ENCODE measurements around the gene C1QTNF9.

Gene C1QTNF9

GRCh38 chr13:24299488-24300114, 9.8 kb upstream of the C1QTNF9 start (continued):
- TF ChIP-seq ZNF518A (tag by site-specific recombination; conservative IDR thresholded peaks at IDR 0.05; ENCODE audit: low read depth): no peak
- TF ChIP-seq ZNF341 (tag by site-specific recombination; IDR thresholded peaks at IDR 0.05; ENCODE audit: low read depth): no peak
- no peak for TF ChIP-seq ZNF623 (tag by site-specific recombination; IDR thresholded peaks at IDR 0.05)
- TF ChIP-seq KLF9 (tag by site-specific recombination; IDR thresholded peaks at IDR 0.05; ENCODE audit: low read depth): no peak
- no peak for TF ChIP-seq ZNF473 (tag by site-specific recombination; IDR thresholded peaks at IDR 0.05)

- Histone ChIP-seq H3K36me3 (ENCODE audit: control insufficient read depth in 2 of 2, insufficient read depth in 1 of 2, low read length in 2 of 2) (peaks cover 0 to 50% of the 10 kb centered on the region in 2 experiments; a peak in 1 of 3 replicates), H3K9me3 (ENCODE audit: control insufficient read depth, insufficient read depth, low read depth, low read length) (no peaks in the 10 kb centered on the region), H3K4me3 (ENCODE audit: low read depth, low read length) (no peak overlapping the region), H3K27ac (ENCODE audit: extremely low read depth, low read depth, low read length) (no peak overlapping the region), H3K4me1 (ENCODE audit: control insufficient read depth, insufficient read depth, low read length) (no peaks in the 10 kb centered on the region)
- POLR2A ChIA-PET: no interaction called here
- no peak for TF ChIP-seq ZNF585B (tag by site-specific recombination; IDR thresholded peaks at IDR 0.05)
- TF ChIP-seq ZNF239 (tag by site-specific recombination; IDR thresholded peaks at IDR 0.05): no peak
- TF ChIP-seq ZNF48 (tag by site-specific recombination; IDR thresholded peaks at IDR 0.05): no peak
- TF ChIP-seq ZNF514 (tag by site-specific recombination; IDR thresholded peaks at IDR 0.05): no peak
- CTCF ChIA-PET: no interaction called here
Observed at GRCh38 chr13:24301434-24301833, 7.9 kb upstream of the C1QTNF9 start.

GRCh38 chr13:24301911-24302310, 7.5 kb upstream of the C1QTNF9 start:
- Histone ChIP-seq H3K27ac (ENCODE audit: extremely low read depth, low read depth, low read length) (no peak overlapping the region), H3K36me3 (ENCODE audit: control insufficient read depth in 2 of 2, insufficient read depth in 1 of 2, low read length in 2 of 2) (peaks cover 0 to 49% of the 10 kb centered on the region in 2 experiments; a peak in 1 of 3 replicates), H3K9me3 (ENCODE audit: control insufficient read depth, insufficient read depth, low read depth, low read length) (no peaks in the 10 kb centered on the region), H3K4me1 (ENCODE audit: control insufficient read depth, insufficient read depth, low read length) (no peaks in the 10 kb centered on the region), H3K4me3 (ENCODE audit: low read depth, low read length) (no peak overlapping the region)
- ChIA-PET POLR2A (no interaction called here), CTCF (no interaction called here)
- TF ChIP-seq ZNF121 (tag by site-specific recombination; IDR thresholded peaks at IDR 0.05) (no peak), KLF9 (tag by site-specific recombination; IDR thresholded peaks at IDR 0.05; ENCODE audit: low read depth) (no peak), ZBTB26 (tag by site-specific recombination; optimal IDR thresholded peaks at IDR 0.05) (no peak), KLF7 (tag by site-specific recombination; IDR thresholded peaks at IDR 0.05; ENCODE audit: borderline replicate concordance) (no peak), HOXA7 (CRISPR knock-in tag; IDR thresholded peaks at IDR 0.05; ENCODE audit: borderline replicate concordance) (no peak), ZFHX2 (tag by site-specific recombination; conservative IDR thresholded peaks at IDR 0.05) (no peak), ZNF169 (tag by site-specific recombination; IDR thresholded peaks at IDR 0.05) (no peak), HOXD13 (CRISPR knock-in tag; IDR thresholded peaks at IDR 0.05; ENCODE audit: borderline replicate concordance) (no peak), ZNF433 (tag by site-specific recombination; IDR thresholded peaks at IDR 0.05; ENCODE audit: low read depth) (no peak), ZNF830 (tag by site-specific recombination; IDR thresholded peaks at IDR 0.05; ENCODE audit: low read depth) (no peak), ZNF626 (tag by site-specific recombination; IDR thresholded peaks at IDR 0.05) (no peak), MZF1 (tag by site-specific recombination; IDR thresholded peaks at IDR 0.05; ENCODE audit: borderline replicate concordance) (no peak), ZNF707 (tag by site-specific recombination; IDR thresholded peaks at IDR 0.05) (no peak), ZBTB10 (tag by site-specific recombination; IDR thresholded peaks at IDR 0.05) (no peak), KLF1 (tag by site-specific recombination; IDR thresholded peaks at IDR 0.05) (no peak), ZNF266 (tag by site-specific recombination; IDR thresholded peaks at IDR 0.05; ENCODE audit: low read depth) (no peak), ZNF157 (tag by site-specific recombination; IDR thresholded peaks at IDR 0.05) (no peak), ZBTB8A (tag by site-specific recombination; IDR thresholded peaks at IDR 0.05) (no peak)

All from HEK293 (cell line).